ENCODE results near the gene RASSF5.

DNA sequence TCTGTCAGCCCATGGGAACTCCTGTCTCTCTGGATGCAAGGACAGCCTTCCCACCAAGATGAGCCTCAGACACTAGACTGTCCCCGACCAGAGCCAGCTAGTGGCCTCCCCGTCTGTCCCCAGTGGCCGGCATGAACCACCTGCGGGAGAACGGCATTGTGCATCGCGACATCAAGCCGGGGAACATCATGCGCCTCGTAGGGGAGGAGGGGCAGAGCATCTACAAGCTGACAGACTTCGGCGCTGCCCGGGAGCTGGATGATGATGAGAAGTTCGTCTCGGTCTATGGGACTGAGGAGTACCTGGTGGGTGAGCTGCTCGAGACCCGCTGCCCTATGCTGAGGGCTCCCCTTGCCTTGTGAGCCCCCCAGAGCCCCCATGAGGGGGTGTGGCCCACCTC is 31.3 kb upstream of the RASSF5 start:
- TF ChIP-seq, protein P1, sequence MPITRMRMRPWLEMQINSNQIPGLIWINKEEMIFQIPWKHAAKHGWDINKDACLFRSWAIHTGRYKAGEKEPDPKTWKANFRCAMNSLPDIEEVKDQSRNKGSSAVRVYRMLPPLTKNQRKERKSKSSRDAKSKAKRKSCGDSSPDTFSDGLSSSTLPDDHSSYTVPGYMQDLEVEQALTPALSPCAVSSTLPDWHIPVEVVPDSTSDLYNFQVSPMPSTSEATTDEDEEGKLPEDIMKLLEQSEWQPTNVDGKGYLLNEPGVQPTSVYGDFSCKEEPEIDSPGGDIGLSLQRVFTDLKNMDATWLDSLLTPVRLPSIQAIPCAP (CRISPR knock-in tag; IDR thresholded peaks at IDR 0.05) = no peak
- TF ChIP-seq NFE2L1 (CRISPR knock-in tag; IDR thresholded peaks at IDR 0.05) (no peak), ZNF138 (CRISPR knock-in tag; conservative IDR thresholded peaks at IDR 0.05) (no peak), ZNF121 (CRISPR knock-in tag; IDR thresholded peaks at IDR 0.05) (no peak), CBFB (CRISPR knock-in tag; IDR thresholded peaks at IDR 0.05; ENCODE audit: low read depth) (no peak), MXD4 (CRISPR knock-in tag; IDR thresholded peaks at IDR 0.05; ENCODE audit: borderline replicate concordance) (no peak)
- TF ChIP-seq, protein P2, sequence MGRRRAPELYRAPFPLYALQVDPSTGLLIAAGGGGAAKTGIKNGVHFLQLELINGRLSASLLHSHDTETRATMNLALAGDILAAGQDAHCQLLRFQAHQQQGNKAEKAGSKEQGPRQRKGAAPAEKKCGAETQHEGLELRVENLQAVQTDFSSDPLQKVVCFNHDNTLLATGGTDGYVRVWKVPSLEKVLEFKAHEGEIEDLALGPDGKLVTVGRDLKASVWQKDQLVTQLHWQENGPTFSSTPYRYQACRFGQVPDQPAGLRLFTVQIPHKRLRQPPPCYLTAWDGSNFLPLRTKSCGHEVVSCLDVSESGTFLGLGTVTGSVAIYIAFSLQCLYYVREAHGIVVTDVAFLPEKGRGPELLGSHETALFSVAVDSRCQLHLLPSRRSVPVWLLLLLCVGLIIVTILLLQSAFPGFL (CRISPR knock-in tag; IDR thresholded peaks at IDR 0.05; ENCODE audit: borderline replicate concordance) = no peak
- TF ChIP-seq, protein P3, sequence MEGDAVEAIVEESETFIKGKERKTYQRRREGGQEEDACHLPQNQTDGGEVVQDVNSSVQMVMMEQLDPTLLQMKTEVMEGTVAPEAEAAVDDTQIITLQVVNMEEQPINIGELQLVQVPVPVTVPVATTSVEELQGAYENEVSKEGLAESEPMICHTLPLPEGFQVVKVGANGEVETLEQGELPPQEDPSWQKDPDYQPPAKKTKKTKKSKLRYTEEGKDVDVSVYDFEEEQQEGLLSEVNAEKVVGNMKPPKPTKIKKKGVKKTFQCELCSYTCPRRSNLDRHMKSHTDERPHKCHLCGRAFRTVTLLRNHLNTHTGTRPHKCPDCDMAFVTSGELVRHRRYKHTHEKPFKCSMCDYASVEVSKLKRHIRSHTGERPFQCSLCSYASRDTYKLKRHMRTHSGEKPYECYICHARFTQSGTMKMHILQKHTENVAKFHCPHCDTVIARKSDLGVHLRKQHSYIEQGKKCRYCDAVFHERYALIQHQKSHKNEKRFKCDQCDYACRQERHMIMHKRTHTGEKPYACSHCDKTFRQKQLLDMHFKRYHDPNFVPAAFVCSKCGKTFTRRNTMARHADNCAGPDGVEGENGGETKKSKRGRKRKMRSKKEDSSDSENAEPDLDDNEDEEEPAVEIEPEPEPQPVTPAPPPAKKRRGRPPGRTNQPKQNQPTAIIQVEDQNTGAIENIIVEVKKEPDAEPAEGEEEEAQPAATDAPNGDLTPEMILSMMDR (IDR thresholded peaks at IDR 0.05) = no peak
- TF ChIP-seq, protein P4, sequence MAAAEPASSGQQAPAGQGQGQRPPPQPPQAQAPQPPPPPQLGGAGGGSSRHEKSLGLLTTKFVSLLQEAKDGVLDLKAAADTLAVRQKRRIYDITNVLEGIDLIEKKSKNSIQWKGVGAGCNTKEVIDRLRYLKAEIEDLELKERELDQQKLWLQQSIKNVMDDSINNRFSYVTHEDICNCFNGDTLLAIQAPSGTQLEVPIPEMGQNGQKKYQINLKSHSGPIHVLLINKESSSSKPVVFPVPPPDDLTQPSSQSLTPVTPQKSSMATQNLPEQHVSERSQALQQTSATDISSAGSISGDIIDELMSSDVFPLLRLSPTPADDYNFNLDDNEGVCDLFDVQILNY (CRISPR knock-in tag; IDR thresholded peaks at IDR 0.05) = no peak
- TF ChIP-seq, protein P5, sequence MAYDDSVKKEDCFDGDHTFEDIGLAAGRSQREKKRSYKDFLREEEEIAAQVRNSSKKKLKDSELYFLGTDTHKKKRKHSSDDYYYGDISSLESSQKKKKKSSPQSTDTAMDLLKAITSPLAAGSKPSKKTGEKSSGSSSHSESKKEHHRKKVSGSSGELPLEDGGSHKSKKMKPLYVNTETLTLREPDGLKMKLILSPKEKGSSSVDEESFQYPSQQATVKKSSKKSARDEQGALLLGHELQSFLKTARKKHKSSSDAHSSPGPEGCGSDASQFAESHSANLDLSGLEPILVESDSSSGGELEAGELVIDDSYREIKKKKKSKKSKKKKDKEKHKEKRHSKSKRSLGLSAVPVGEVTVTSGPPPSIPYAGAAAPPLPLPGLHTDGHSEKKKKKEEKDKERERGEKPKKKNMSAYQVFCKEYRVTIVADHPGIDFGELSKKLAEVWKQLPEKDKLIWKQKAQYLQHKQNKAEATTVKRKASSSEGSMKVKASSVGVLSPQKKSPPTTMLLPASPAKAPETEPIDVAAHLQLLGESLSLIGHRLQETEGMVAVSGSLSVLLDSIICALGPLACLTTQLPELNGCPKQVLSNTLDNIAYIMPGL (CRISPR knock-in tag; IDR thresholded peaks at IDR 0.05) = no peak
- TF ChIP-seq, protein P6, sequence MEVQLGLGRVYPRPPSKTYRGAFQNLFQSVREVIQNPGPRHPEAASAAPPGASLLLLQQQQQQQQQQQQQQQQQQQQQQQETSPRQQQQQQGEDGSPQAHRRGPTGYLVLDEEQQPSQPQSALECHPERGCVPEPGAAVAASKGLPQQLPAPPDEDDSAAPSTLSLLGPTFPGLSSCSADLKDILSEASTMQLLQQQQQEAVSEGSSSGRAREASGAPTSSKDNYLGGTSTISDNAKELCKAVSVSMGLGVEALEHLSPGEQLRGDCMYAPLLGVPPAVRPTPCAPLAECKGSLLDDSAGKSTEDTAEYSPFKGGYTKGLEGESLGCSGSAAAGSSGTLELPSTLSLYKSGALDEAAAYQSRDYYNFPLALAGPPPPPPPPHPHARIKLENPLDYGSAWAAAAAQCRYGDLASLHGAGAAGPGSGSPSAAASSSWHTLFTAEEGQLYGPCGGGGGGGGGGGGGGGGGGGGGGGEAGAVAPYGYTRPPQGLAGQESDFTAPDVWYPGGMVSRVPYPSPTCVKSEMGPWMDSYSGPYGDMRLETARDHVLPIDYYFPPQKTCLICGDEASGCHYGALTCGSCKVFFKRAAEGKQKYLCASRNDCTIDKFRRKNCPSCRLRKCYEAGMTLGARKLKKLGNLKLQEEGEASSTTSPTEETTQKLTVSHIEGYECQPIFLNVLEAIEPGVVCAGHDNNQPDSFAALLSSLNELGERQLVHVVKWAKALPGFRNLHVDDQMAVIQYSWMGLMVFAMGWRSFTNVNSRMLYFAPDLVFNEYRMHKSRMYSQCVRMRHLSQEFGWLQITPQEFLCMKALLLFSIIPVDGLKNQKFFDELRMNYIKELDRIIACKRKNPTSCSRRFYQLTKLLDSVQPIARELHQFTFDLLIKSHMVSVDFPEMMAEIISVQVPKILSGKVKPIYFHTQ (CRISPR knock-in tag; IDR thresholded peaks at IDR 0.05) = no peak

Data from WTC11 (cell line).